Rectal smooth muscle tissue (tissue), 1 donor: ENCODE results near the gene FOXL1.
A peak's percentile ranks its signal among the peaks of the same experiment; 100 is the strongest.

Source experiments
- H3K27ac ChIP-seq: one replicate; pipeline ENCODE4 v1.7.0; 2013; ENCODE audit warnings: low read depth, low read length, inconsistent platforms
- H3K27me3 ChIP-seq: one replicate; pipeline ENCODE4 v1.7.0; 2013; ENCODE audit warnings: low read length; ENCODE audit not compliant: control insufficient read depth, insufficient read depth
- H3K36me3 ChIP-seq: one replicate; pipeline ENCODE4 v1.7.0; 2013; ENCODE audit warnings: low read length; ENCODE audit not compliant: control insufficient read depth, insufficient read depth
- H3K4me1 ChIP-seq: one replicate; pipeline ENCODE4 v1.7.0; 2013; ENCODE audit warnings: low read length; ENCODE audit not compliant: control insufficient read depth, insufficient read depth
- H3K4me3 ChIP-seq: one replicate; pipeline ENCODE4 v1.7.0; 2013; ENCODE audit warnings: low read length
- H3K9ac ChIP-seq: one replicate; pipeline ENCODE4 v1.7.0; 2013; ENCODE audit warnings: low read length

FOXL1 gene

DNA sequence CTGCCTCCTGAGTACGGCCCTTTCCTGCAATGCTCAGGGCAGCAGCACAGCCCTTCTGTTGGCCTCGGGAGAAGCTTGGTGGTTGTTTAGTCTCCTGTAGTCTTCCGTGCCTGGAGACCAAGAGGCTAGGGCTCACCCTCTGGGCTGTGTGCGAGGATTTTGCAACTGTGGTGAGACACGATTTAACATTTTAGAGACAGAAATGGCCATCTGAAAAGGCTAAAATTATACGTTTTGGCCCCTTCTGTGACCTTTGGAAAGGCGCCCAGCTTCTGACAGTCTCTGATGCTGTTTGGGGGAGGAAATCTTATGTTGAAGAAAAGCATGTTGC lies 33.1 kb downstream of the FOXL1 start:
- Histone ChIP-seq H3K4me1 (no peaks in the 10 kb centered on the region), H3K9ac (no peak overlapping the region), H3K4me3 (no peak overlapping the region), H3K27ac (no peak overlapping the region), H3K27me3 (no peaks in the 10 kb centered on the region), H3K36me3 (no peaks in the 10 kb centered on the region)

DNA sequence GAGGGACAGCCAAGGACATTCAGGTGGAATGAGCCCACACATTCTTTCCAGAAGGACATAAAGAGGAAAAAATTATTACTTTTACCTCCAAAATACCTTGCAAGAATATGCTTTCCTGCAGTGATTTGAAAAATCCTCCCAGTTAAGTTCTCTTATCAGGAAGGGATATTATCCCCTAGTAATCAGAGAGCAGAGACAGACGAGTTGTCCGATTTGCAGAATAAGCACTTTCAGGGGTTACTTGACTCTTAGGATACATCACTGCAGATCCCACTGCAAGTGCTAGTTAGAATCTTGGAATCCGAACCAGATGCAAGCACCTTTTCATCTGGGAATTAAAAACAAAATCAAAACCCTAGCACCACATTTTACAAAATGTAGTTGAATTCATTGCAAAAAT lies 33.6 kb downstream of the FOXL1 start:
- no peaks in the 10 kb centered on the region for H3K4me1 ChIP-seq
- H3K36me3 ChIP-seq = no peaks in the 10 kb centered on the region
- no peak overlapping the region for H3K27ac ChIP-seq
- no peak overlapping the region for H3K9ac ChIP-seq
- H3K27me3 ChIP-seq = no peaks in the 10 kb centered on the region
- no peak overlapping the region for H3K4me3 ChIP-seq

DNA sequence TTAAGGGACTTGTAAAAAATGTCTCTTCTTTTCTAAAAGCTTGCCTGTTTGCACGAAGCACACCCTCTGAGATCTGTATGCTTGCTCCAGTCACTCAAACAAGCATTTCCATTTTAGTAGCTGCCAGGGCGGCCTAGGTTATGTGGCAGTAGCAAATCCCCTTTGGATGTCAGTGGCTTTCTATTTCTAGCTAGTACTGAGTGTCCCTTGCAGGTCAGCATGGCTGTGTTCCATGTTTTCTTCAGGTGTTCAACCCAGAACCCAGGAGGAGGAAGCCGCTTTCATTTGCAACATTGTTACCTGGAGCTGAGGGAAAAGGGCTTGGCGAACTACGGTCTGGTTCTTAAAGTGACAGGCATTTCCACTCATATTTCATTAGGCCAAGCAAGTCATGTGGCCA lies 36.4 kb downstream of the FOXL1 start:
- no peak overlapping the region for H3K4me3 ChIP-seq
- no peaks in the 10 kb centered on the region for H3K36me3 ChIP-seq
- no peaks in the 10 kb centered on the region for H3K4me1 ChIP-seq
- H3K27me3 ChIP-seq = no peaks in the 10 kb centered on the region
- no peak overlapping the region for H3K9ac ChIP-seq
- no peak overlapping the region for H3K27ac ChIP-seq

DNA sequence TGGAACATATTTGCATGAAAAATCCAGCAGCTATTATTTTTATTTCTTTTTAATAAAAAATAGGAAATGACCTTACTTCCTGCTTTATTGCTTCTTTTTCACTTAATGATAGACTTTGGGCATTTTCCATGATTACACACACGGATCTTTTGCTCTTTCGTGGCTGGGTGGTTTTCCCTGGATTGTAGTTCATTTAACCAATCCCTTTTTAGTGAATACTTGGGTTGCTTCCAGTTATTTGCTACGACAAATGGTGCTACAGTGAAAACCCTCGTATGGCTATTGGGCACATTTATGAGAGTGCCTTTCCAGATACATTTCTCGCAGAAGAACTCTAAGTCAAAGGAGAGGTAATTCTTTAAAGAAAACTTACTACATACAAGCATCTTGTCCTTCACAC lies 38.6 kb downstream of the FOXL1 start:
- Histone ChIP-seq H3K4me3 (no peak overlapping the region), H3K27me3 (no peaks in the 10 kb centered on the region), H3K4me1 (no peaks in the 10 kb centered on the region), H3K9ac (no peak overlapping the region), H3K36me3 (no peaks in the 10 kb centered on the region), H3K27ac (no peak overlapping the region)

DNA sequence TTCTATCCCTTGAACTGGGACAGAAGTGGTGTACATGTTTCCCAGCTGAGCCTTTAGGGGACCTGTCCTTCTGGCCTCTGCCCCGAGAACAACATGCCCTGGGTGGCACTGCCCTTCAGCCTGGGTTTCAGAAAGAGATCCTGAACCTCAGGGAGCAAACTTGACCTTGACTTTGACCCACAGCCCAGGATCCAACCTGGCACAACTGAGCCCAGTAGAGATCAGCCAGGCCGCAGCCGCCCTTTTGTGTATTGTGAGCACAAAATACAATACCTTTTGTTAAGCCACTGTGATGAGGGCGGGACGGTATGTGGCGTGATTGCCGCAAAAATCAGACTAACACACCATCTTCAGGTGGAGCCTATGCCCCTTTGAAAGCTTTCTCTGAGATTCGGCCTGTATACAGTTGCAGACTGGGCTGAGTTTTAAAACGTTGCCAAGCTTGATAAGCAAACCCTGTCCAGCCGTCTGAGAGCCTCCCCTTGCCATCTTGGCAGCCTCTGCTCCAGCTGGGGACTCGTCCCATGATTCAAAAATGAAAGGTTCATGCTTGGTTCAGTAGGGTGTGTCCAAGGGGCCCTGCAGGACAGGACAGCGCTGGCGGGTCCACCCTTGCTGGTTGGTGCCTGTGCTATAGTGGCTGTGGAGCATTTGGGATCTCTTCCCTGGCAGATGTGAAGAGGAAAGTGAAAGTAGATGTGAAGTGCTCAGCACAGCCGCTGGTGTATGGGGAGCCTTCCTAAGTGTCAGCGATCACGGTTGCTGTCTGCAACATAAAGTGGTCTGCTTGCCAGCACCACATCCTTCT lies 40.3 kb downstream of the FOXL1 start:
- Histone ChIP-seq H3K27ac (no peak overlapping the region), H3K9ac (no peak overlapping the region), H3K36me3 (no peaks in the 10 kb centered on the region), H3K4me1 (no peaks in the 10 kb centered on the region), H3K4me3 (peak overlapping the region; percentile 40), H3K27me3 (no peaks in the 10 kb centered on the region)

DNA sequence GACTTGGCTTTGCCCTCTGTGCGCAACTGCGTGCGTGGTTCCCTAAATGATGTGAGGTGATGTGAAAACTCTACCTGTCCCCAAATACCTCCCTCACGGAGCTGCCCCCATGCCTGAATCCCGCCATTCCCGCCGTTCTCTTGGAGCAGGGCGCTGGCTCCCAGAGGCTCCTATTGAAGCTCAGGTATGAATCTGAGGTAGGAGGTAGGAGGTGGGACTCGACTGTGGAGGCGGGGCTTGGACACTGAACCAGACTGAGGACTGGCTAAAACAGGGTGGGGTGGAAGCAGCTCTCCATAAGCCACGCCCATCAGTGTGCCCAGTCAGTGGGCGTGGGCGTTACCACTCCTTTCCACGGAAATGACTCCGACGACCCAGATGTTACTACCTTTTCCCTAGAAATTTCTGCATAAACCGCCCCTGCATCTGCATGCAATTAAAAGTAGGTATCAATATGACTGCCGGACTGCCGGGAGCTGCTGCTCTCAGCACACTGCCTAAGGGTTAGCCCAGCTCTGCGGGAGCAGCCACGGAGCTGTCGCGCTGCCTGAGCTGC lies 41.0 kb downstream of the FOXL1 start:
- H3K4me3 ChIP-seq = peak overlapping the region; percentile 40
- no peaks in the 10 kb centered on the region for H3K36me3 ChIP-seq
- H3K27ac ChIP-seq = no peak overlapping the region
- no peak overlapping the region for H3K9ac ChIP-seq
- H3K27me3 ChIP-seq = no peaks in the 10 kb centered on the region
- H3K4me1 ChIP-seq = no peaks in the 10 kb centered on the region

DNA sequence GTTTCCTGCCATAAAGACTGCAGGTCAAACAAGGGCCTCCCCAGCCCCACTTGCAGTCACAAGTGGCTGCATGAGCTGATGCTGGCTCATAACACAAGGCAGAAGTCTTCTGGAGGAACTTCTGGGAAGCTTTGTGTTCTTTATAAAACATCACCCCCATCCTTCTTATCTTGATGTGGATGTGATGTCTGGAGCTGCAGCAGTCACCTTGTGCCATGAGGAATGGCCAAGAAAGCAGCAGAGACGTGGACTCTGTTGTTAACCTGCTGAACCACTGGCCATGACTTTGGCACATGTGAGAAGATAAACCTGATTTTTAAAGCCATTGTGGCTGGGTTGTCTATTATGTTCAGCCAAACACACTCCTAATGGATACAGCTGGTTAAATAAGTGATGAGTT lies 41.8 kb downstream of the FOXL1 start:
- Histone ChIP-seq H3K4me1 (no peaks in the 10 kb centered on the region), H3K4me3 (no peak overlapping the region), H3K36me3 (no peaks in the 10 kb centered on the region)

DNA sequence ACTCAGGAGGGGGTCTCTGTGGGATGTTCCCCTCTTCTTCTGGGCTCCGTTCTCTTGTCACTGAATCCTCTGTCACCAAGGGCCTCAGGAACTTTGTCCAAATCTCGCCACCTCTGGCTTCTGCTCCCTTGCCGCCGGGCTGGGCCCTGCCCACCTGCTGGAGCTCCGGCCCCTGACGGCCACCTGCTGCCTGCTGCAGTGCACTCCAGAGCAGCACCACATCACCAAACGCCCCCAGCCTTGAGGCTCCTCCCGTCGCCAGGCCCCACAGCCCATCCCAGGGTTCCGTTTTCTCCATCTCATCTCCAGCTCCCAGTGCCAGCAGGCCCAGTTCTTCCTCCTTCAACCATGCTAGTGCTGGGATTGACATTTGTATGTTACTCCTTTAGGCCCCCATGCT lies 43.6 kb downstream of the FOXL1 start:
- Histone ChIP-seq H3K27me3 (no peaks in the 10 kb centered on the region), H3K27ac (no peak overlapping the region), H3K9ac (no peak overlapping the region), H3K36me3 (no peaks in the 10 kb centered on the region), H3K4me3 (no peak overlapping the region), H3K4me1 (no peaks in the 10 kb centered on the region)

More for the DNA sequence above, 41.8 kb downstream of the FOXL1 start:
- Histone ChIP-seq H3K27me3 (no peaks in the 10 kb centered on the region), H3K9ac (no peak overlapping the region), H3K27ac (no peak overlapping the region)

DNA sequence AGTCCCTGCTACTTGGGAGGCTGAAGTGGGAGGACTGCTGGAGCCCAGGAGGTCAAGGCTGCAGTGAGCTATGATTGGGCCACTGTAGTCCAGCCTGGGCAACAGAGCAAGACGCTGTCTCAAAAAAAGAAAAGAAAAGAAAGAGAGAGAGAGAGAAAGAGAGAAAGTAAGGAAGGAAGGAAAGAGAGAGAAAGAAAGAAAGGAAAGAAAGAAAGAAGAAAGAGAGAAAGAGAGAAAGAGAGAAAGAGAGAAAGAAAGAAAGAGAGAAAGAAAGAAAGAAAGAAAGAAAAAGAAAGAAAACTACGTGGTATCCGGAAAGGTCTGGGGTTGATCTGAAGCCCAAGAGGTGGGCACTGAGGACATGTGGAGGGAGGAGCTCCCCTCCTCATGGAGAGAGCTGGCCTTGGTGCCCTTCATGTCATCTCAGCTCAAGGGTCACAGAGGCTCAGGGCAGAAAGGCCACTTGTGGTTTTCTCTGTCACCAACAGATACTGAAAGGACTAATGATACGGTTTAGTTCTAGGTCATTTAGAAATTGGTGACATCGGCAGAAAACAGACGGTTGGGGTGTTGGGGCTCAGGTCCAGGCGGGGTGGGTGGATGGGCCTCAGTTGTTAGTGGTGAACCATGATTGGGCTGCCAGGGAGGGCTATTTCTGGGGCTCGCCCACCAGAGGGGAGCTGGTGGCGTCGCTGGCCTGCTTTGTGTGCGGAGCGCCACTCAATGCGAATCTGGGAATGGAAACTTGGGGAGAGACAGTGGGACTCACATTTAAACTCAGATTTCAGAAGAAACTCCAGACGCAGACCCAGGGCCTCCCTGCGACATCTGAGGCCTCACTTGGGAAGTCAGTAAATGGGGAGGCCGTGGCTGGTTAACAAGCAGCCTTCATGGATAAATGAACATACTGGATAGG lies 44.6 kb downstream of the FOXL1 start:
- Histone ChIP-seq H3K4me3 (no peak overlapping the region), H3K27me3 (no peaks in the 10 kb centered on the region), H3K27ac (no peak overlapping the region)

DNA sequence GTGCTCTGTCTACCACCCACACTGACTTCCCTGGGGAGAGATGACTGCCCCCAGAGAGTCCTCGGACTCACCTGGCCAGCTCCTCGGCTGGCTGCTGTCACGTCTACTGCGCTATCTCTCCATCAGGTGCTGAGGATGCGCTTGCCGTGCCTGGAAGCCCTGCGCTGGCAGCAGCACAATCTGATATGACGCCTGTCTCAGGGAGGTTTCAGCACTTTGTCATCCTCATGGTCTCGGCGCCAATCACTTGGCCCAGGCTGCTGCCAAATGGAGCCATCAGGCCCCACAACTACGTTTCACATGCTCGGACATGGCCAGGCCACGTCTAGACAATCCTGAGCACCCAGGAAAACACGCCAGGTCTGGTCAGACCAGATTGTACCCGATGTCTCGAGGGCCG lies 46.7 kb downstream of the FOXL1 start:
- Histone ChIP-seq H3K9ac (no peak overlapping the region), H3K27me3 (no peaks in the 10 kb centered on the region), H3K36me3 (no peaks in the 10 kb centered on the region), H3K4me1 (no peaks in the 10 kb centered on the region), H3K4me3 (no peak overlapping the region), H3K27ac (no peak overlapping the region)

More for the DNA sequence above, 44.6 kb downstream of the FOXL1 start:
- Histone ChIP-seq H3K4me1 (no peaks in the 10 kb centered on the region), H3K9ac (no peak overlapping the region), H3K36me3 (no peaks in the 10 kb centered on the region)

DNA sequence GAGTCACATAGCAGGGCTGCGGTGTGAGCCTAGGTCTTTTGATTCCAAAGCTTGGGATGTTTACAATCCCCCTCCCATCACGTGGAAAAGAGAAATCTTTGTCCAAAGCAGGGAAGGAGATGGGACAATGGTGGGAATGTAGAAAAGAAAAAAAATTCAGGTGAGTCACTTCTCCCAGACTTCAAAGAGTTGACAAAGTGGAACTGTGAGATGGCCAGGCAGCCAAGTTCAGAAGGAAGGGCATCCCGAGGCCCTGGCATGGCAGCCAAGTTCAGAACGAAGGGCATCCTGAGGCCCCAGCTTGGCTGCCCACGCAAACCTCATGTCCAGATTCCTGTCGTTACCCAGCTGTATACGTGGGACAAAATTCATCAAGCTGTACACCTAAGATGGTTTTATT lies 47.5 kb downstream of the FOXL1 start:
- Histone ChIP-seq H3K4me3 (no peak overlapping the region), H3K27ac (no peak overlapping the region), H3K4me1 (no peaks in the 10 kb centered on the region), H3K27me3 (no peaks in the 10 kb centered on the region), H3K36me3 (no peaks in the 10 kb centered on the region), H3K9ac (no peak overlapping the region)

DNA sequence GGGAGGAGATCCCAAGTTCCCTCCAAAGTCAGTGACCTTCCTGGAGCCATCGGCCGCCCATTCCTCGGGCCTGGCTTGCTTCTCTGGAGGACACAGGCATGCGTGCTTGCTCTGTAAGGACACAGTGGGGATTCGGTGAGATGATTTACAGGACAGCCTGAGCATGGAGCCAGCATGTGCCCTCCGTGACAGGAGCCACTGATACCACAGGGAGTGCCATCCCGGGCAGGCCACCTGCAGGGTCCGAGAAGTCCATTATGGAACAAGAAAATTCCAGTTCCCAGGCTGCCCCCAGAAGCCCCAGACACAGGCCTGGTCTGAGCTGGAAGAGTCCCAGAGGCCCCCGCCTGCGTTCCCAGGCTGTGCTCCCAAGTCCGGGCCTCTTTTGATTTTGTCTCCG lies 47.9 kb downstream of the FOXL1 start:
- H3K4me3 ChIP-seq = no peak overlapping the region
- no peak overlapping the region for H3K27ac ChIP-seq
- no peak overlapping the region for H3K9ac ChIP-seq
- no peaks in the 10 kb centered on the region for H3K4me1 ChIP-seq
- no peaks in the 10 kb centered on the region for H3K36me3 ChIP-seq
- no peaks in the 10 kb centered on the region for H3K27me3 ChIP-seq
